ENCODE measurements around the gene MYBPH. TPM values are rescaled to one million over a fixed set of nuclear protein-coding genes. Genes with fewer than 3 reads are reported as not detected.

MYBPH gene
- total RNA-seq, 3 donors from 2014 or later, result not detected

DNA sequence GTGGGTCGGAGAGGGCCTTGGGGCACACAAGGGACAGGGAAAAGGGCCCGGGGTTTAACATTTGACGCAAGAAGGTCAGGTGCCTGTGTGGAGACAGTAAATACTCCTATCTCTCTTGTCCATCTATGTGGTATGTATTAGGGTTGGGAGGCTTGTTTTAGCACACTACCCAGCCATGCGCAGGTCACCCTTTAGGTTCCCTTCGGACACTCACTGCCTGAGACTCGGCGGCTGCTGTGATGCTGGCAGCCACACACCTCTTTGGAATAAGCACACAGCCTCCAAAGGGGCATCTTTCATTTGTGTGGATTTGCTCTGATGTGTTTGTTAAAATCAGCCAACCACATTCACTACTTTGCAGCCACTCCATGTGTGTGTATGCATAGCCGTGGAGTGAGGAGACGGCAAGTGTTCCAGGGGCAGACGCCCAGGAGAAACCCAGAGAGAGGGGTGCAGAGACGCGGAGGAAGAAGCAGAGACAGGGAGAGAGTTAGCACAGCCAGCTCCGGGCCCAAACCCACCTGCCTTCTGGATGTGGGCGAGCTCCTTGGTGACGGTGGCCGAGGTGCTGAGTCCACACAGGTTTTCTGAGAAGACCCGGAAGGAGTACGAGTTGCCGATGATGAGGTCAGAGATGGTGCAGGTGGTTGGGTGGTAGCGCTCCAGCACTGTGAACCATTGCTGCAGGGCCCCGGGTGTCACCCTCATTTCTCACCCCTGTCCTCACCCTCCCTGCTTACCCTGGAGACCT, 5.7 kb downstream of the MYBPH start:
- no peaks in the 10 kb centered on the region for H3K36me3 ChIP-seq (ENCODE audit: low read depth)
- no peaks in the 10 kb centered on the region for H3K9me3 ChIP-seq
- TF ChIP-seq, protein P1, sequence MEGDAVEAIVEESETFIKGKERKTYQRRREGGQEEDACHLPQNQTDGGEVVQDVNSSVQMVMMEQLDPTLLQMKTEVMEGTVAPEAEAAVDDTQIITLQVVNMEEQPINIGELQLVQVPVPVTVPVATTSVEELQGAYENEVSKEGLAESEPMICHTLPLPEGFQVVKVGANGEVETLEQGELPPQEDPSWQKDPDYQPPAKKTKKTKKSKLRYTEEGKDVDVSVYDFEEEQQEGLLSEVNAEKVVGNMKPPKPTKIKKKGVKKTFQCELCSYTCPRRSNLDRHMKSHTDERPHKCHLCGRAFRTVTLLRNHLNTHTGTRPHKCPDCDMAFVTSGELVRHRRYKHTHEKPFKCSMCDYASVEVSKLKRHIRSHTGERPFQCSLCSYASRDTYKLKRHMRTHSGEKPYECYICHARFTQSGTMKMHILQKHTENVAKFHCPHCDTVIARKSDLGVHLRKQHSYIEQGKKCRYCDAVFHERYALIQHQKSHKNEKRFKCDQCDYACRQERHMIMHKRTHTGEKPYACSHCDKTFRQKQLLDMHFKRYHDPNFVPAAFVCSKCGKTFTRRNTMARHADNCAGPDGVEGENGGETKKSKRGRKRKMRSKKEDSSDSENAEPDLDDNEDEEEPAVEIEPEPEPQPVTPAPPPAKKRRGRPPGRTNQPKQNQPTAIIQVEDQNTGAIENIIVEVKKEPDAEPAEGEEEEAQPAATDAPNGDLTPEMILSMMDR (IDR thresholded peaks at IDR 0.05), result no peak
- DNase-seq, result no peak
- no peak for ATAC-seq
- H3K4me3 ChIP-seq, result no peak overlapping the region
- H3K4me1 ChIP-seq (ENCODE audit: low read depth), result no peaks in the 10 kb centered on the region
- intact Hi-C loops (cut with DNase I, micrococcal nuclease), result loop anchor here in 1 of 2 donors (5.0 kb wide), 1 partner anchor 128 kb away; no protein-coding TSS in a partner anchor

DNA sequence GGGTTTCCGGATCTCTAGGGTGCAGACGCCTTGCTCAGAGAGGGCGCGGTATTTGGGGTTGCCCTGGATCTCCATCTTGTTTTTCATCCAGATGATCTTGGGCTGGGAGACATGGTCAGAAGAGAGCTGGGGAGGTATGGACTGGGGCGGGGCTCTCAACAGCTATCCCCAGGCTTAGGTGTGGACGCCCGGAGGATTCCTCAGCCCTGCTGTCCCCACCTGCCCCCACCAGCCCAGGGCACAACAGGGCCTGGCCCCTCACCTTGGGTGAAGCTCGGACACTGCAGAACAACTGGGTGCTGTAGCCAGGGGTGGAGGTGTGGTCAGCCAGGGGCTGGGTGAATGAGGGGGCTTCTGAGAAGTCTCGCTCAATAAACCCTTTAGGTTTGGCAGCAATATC, 6.6 kb downstream of the MYBPH start:
- Histone ChIP-seq H3K4me3 (no peak overlapping the region), H3K36me3 (ENCODE audit: low read depth) (no peaks in the 10 kb centered on the region), H3K9me3 (no peaks in the 10 kb centered on the region), H3K4me1 (ENCODE audit: low read depth) (no peaks in the 10 kb centered on the region)
- TF ChIP-seq, protein P1 (IDR thresholded peaks at IDR 0.05), result no peak
- DNase-seq (peak in 1 of 3 donors; percentile 19), ATAC-seq (no peak)
- intact Hi-C loops (cut with DNase I, micrococcal nuclease), result no loop called here

DNA sequence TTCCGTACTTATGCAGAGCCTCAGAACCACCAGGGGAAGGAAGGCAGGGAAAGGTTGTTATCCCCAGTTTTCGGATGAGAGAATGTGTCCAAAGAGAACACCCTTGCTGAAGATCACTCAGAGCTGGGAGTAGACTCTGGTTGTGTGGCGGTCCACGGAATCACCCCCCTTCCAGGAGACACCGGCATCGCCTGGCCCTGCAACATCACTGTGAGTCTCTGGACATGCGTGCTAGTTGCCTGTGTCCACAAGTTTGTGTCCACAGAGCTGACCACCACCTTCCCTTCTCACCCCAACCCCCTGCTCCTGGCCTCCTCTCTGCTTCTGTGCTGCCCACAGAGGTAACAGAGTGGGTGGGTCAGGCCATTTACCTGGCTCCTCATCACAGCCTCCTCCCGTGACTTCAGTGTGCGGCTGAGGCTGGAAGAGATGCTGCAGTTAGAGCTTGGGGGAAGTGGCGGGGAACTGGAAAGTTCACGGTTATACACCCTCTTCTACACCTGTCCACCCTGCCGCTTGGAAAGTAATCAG, 7.3 kb downstream of the MYBPH start:
- intact Hi-C loops (cut with DNase I, micrococcal nuclease), result no loop called here
- ATAC-seq (no peak), DNase-seq (no peak)
- Histone ChIP-seq H3K9me3 (no peaks in the 10 kb centered on the region), H3K36me3 (ENCODE audit: low read depth) (no peaks in the 10 kb centered on the region), H3K4me1 (ENCODE audit: low read depth) (no peaks in the 10 kb centered on the region), H3K4me3 (no peak overlapping the region)
- TF ChIP-seq, protein P1 (IDR thresholded peaks at IDR 0.05), result no peak

DNA sequence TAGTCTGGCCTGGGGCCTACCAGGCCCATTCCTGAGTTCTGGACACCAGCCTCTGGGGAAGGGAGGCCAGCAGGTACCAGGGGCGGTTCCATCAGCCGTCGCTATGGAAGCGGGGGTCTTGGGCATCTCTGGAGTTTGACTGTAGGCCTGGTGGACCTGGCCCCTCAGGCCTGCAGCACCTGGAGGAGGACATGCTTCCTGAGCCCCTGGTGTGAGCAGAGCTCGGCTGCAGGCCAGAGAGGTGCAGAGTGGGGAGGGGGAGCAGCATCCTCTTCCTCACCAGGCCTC, 7.8 kb downstream of the MYBPH start:
- H3K4me3 ChIP-seq, result no peak overlapping the region
- TF ChIP-seq, protein P1 (IDR thresholded peaks at IDR 0.05), result no peak
- ATAC-seq (no peak), DNase-seq (no peak)
- no peaks in the 10 kb centered on the region for H3K9me3 ChIP-seq
- H3K36me3 ChIP-seq (ENCODE audit: low read depth), result no peaks in the 10 kb centered on the region
- H3K4me1 ChIP-seq (ENCODE audit: low read depth), result no peaks in the 10 kb centered on the region
- intact Hi-C loops (cut with DNase I, micrococcal nuclease), result no loop called here

DNA sequence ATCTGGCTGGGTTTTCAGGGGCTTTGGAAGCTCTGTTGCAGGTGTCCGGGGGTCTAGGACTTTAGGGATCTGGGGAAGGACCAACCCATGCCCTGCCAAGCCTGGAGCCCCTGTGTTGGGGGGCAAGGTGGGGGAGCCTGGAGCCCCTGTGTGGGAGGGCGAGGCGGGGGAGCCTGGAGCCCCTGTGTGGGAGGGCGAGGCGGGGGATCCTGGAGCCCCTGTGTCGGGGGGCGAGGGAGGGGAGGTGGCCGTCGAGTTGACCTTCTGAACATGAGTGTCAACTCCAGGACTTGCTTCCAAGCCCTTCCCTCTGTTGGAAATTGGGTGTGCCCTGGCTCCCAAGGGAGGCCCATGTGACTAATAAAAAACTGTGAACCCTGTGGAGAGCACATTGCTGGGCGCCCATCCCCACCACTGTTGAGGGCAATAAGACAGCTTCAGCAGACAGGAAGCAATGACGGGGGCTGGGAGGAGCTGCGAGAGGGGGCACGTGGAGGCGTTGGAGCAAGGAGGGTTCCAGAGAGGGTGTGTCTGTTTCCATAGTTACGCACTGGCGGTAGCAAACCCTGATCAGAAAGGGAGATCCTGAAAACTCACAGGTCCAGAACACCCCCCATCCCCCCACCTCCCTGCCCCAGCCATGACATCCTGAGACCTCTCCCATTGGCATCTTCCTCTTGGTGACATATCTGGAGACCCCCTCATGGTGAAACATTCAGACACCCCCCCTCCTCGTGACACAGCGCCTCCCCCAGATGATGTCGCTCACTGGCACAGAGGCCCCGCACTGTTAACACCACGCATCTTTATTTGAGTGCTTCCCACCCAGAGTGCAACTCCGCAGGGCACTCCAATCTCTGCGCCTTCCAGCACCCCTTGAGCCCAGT, 8.4 kb downstream of the MYBPH start:
- no peaks in the 10 kb centered on the region for H3K4me1 ChIP-seq (ENCODE audit: low read depth)
- ATAC-seq (peak; percentile 19), DNase-seq (peak in 1 of 3 donors; percentile 9)
- no peaks in the 10 kb centered on the region for H3K36me3 ChIP-seq (ENCODE audit: low read depth)
- intact Hi-C loops (cut with DNase I, micrococcal nuclease), result no loop called here
- no peak overlapping the region for H3K4me3 ChIP-seq
- TF ChIP-seq, protein P1 (IDR thresholded peaks at IDR 0.05), result no peak
- no peaks in the 10 kb centered on the region for H3K9me3 ChIP-seq
